Hematopoietic multipotent progenitor cell treated with erythropoietin and hydrocortisone succinate and interleukin-3 and kit ligand, for 8 days (in vitro differentiated cells): ENCODE data around the gene ZBTB40.
A peak's percentile ranks its signal among the peaks of the same experiment; 100 is the strongest.

Experiments used
- DNase-seq: peaks from one replicate; pipeline ENCODE4 v3.0.0-alpha.2; 2015

Gene ZBTB40

DNA sequence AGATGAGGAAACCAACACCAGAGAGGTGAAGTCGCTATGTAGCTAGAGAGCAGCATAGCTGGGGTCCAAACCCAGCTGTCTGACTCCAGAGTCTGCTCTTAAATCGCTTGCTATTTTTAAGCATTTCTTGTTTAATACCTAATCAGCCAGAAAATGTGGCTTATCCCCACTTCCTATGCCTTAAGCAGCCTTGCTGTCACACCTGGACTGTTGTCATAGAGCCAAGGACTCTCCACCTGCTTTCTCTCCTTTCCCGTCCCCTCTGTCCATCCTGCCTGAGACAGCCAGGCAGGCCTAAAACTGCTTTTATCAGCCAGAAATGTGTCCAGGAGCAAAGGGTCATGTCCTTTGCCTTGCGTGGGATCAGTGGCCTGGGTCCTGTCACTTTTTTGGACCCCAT, 83.3 kb downstream of the ZBTB40 start:
- no peak for DNase-seq

DNA sequence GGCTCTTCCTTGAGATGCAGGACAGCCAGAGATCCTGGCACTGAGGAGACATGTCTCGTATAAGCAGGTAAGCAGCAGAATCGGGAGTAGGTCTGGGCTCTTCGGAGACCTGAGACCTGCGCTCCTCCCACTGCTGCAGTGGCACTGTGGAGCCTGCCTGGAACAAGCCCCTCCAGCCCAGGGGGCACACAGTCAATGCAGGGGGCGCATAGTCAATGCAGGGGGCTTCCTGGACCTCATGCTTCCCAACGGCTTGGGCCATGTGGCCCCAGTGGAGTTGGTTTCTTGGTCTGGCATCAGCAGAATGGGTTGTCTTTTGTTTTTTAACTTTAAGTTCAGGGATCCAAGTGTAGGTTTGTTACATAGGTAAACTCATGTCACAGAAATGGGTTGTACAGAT, 83.7 kb downstream of the ZBTB40 start:
- no peak for DNase-seq

DNA sequence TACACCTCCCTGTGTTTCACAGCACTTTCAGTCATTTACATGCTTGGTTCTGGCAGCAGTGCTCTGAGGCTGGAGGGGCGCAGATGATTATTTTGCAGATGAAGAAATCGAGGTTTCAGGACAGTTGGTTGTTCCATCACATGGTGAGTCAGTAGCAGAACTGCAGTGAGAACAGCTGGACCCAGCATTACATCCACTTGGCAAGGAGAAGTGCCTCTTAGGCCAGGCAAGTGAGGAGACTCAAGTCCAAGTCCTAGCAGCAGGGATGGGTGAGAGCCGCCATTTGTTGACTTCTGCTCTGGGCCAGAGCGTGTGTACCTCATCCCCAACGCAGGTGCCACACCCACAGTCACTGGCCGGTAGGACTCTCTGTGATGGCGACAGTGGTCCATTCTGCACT, 84.9 kb downstream of the ZBTB40 start:
- no peak for DNase-seq

DNA sequence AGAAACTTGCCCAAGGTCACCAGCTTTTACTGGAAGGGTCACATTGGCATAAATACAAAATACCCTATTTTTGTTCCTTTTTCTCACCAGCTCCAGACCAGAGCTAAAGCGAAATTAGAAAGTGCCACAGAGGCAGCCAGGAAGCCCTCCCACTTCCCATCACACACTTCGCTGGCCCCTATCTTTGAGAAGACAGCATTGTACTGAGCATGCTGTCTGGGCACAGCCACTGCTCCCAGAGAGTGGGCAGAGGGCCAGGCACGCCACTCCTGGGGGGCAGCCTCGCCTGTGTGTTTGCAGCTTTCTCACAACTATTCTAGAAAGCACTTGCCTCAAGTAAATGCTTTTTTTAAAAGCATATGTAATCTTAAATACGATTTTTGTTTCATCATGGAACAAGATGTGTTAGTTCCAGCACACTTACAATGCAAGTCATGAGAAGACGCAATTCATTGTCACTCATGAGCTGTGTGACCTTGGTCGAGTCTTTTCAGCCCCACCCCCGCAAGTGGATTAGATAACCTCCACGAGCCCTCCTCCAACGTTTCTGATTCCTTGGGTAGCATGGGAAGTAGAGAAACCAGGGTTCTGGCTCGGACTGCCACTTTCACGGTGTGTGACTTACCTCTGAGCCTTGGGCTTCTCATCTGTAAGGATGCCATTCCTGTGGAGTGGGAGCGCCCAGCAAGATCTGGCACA, 85.9 kb downstream of the ZBTB40 start:
- peak; percentile 7 for DNase-seq

DNA sequence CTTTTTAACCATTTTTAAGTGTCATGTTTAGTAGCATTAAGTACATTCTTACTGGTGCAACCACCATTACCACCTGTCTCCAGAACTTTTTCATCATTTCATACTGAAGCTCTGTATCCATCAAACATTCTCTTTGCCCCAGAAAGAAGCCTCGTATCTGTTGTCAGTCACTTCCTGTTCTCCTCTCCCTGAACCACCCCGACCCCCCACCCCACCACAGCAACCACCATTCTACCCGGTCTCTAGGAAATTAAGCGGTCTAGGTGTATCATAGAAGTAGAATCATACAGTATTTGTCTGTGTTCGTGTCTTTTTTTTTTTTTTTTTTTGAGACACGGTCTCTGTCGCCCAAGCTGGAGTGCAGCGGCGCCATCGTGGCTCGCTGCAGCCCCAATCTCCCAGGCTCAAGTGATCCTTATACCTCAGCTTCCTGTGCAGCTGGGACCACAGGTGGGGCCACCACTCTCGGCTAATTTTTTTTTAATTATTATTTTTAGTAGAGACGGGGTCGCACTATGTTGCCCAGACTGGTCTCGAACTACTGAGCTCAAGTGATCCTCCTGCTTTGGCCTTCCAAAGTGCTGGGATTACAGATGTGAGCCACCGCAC, 88.0 kb downstream of the ZBTB40 start:
- DNase-seq, result no peak

DNA sequence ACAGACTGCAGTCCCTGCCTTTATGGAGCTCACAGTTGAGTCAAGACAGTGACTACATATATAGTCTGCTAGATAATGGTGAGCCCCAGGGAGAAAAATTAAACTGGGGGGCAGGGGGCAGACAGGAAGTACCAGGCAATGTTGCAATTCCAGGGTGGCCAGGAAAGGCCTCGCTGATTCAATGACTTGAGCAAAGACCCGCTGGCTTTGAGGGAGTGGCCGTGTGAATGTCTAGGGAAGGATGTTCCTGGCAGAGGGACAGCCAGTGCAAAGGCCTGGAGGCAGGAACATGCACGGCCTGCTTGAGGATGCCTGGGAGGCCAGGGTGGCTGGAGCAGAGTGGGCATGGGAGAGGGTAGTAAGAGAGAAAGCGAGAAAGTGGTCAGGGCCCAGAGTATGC, 88.7 kb downstream of the ZBTB40 start:
- DNase-seq, result no peak

DNA sequence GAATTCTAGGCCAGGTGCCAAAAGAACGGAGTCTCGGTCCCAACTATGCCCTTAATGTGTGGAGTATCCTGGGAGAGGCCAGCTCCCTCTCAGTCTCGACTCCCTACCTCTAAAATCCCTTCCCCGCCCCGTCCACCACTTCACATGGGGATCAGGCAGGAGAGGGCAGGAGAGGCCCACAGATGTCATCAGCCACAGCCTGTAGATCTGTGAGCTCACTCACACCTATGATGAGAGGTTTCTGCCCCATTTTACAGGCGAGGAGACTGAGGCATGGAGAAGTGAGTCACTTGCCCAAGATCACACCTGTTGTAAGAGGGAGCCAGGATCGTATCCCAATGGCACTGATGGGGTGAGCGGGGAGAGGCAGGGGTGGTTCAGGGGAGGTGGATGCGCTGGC, 91.2 kb downstream of the ZBTB40 start:
- no peak for DNase-seq

DNA sequence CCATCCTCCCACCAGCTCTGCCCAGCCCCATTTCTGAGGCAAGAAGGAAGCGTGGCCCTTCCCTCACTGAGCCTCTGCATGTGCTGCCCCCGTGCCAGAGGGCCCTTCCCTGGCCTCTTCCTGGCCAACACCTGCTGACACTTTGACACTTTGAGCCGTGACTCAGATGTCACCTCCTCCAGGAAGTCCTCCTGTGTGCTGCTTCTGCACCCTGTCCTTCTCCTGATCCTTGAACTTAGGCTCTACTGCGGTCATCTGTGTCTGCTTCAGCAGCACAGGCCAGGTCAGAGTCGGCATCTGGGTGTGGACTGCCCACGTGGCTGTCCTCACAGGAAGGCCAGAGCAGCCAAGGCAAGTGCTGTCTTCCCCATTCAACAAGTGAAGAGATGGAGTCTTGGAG, 92.0 kb downstream of the ZBTB40 start:
- no peak for DNase-seq

DNA sequence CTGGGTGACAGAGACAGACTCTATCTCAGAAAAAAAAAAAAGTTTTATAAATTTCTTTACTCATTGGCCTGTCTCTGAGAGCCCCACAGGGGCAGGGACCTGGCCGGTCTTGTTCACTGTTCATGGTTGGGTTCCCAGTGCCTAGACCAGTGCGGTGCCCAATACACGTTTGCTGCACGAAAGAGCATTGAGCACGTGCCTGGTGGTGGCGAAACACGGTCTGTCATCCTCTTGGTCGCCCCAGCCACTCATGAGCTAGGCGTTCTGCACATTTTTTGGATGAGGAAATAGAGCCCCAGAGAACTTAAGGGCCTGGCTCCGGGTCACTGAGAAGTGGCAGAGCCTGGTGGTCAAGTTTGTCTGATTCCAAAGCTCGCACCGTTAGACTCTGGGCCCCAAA, 93.0 kb downstream of the ZBTB40 start:
- DNase-seq, result no peak

DNA sequence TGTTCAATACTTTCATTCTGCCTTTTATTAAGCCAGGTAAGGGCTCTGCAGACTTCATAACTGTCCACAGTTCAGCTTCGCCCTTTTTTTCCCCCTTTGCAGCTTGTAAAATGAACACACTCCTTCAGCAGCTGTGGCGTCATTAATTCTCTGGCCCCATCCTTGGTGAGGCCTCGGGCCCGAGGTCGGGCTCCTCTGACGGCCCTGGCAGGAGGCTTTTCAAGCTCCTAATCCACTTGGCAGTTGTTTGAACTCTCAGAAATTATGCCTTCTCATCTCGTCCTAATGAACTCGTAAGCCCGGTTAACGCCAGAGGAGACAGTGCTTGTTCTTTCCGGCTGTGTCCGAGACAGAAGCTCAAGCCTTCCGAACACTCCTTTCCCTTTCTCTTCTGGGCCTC, 93.5 kb downstream of the ZBTB40 start:
- no peak for DNase-seq

DNA sequence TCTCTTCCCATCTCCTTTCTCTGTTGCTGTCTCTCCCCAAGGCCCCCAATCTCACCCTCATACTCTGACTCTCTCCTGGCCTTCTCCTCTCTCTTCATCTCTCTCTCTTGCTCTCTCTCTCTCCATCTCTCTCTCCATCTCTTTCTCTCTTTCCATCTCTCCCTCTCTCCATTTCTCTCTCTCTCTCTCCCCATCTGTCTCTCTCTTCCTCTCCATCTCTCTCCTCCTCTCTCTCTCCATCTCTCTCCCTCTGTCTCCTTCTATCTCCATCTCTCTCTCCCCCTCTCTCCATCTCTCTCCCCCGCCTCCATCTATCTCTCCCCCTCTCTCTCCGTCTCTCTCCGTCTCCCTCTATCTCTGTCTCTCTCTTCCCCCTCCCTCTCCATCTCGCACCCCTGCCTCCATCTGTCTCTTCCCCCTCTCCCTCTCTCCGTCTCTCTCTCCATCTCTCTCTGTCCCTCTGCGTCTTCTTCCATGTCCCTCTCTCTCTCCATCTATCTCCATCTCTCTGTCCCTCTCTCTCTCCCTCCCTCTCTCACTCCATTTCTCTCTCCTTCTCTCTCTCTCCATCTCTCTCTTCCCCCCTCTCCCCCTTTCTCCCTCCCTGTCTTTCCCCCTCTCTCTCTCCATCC, 95.7 kb downstream of the ZBTB40 start:
- no peak for DNase-seq

DNA sequence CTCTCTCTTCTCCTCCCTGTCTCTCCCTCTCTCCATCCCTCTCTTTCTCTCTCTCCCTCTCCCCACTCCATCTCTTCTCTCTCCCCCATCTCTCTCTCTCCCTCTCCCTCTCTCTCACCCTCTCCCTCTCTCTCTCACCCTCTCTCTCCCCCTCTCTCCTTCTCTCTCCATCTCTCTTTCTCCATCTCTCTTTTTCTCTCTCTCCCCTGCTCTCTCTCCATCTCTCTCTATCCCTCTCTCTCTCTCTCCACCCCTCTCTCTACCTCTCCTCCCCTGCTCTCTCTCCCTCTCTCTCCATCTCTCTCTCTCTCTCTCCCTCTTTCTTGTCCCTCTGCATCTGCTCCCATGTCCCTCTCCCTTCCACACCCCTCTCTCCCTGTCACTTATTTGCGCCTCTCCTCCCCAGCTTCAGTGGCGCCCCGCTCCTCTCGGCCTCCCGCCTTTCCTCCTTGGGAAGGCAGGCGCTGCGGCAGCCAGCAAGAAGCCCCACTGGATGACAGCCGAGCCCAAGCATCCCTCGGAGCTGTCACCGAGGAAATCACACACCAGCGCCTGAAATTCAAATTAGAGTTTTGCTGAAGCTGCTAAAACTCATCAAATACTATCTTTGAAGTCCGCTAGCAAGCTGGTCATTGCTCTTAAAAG, 96.3 kb downstream of the ZBTB40 start:
- no peak for DNase-seq

DNA sequence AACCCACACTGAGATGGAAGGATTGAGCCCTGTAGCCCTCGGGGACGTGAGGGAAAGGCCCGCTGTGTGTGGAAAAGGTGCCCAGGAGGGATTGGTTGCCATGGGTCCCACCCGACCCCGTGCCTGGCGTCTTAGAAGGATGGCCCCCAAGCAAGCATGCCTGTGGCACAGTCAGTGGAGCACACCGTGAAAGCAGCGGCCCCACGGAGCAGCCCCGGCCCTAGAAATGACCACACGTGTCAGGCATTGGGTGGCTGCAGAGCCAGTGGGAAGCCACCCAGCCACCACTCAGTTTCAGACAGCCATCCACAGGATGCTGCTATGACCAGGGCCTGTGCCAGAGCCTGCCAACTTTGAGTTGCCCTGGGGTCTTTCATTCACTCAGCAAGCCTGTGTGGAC, 98.4 kb downstream of the ZBTB40 start:
- DNase-seq, result no peak

DNA sequence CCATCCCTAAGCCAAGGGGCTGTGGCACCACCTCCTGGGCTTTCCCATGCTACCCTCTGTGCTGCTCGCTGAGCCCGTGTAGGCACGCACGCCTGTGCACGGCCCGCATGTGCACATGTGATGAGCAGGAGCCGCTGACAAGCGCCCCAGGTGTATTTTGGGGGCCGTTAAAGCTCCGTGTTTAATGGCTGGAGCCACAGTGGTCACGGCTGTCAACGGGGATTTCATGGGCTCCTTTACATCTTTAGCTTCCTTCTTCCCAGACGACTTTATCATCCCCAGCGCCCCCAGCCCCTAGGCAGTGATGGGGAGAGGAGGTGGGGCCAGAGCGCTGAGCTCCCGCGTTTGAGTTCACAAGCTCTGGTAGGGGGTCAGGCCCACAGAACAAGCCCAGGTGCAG, 99.9 kb downstream of the ZBTB40 start:
- no peak for DNase-seq

DNA sequence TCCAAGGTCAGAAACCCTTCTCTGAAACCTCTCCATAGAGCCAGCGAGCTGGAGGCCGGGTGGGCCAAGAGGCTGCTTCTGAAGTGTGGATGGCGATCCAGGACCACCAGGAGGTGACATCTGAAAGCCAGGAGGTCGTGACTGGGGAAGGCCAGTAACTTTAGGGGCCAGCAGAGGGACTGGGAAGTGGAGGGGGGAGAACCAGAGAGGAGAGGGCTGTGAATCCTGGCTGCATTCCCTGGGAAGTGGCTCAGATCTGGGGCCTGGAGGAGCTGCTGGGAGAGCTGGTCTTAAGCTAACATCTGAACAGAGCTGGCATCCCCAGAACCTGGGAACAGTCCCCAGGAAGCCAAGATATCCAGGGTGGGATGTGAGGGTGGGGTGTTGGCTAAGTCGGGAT, 100.4 kb downstream of the ZBTB40 start:
- DNase-seq, result no peak

DNA sequence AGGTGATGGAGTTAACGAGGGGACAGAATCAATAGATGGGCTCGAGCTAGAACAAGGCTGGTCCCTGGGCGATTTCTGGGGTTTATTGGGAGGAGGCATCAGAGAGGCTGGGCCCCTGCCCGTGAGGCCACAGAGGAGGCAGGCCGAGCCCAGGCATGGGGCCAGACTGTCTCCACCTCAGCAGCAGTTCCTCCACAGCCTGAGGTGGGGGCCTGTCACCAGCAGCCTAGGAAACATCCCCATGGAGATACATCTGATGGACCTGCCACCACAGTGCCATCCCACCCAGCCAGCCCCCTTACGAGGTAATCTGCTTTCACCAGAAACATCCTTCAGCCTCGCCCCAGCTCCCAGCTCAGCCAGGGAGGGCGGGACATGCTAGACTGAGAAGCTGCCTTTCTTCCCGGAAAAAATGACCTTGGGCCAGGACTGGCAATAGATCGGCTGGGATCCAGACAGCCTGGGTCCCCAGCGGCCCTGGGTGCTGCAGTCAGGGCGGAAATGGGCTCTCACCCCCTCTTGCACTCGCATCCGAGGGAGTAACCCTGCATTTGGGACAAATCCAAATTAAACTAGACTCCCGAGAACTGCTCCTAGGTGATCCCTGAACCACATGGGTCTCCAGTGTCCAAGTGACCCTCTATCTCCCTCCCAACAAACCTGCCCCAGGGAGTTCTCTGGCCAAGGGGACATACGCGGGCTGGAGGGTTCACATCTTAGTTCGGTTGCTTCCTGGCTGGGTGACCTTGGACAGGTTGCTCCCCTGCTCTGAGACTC, 101.6 kb downstream of the ZBTB40 start:
- DNase-seq, result no peak

DNA sequence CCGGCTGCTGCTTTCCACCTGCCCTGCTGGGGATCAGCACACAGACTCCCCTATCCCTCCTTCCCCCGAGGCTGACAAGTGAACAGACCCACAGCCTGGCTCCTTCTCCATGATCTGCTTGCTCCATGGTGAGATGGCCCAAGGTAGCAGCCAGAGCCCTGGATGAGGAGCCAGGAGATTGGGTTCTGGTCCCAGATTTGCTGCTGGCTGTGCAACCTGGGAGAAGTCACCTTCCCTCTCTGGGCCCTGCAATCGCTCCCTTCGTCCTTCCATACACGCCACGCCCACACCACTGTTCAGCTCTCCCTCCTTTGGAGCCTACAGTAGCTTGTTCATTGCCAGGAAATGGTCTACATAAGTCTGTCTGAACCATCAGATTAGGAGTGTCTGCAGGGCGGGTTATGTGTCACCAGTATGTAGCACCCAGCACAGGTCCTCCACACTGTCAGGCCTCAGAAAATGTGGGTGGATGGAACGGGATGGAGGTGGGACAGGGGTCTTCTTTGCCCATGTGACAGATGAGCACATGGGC, 102.4 kb downstream of the ZBTB40 start:
- no peak for DNase-seq

DNA sequence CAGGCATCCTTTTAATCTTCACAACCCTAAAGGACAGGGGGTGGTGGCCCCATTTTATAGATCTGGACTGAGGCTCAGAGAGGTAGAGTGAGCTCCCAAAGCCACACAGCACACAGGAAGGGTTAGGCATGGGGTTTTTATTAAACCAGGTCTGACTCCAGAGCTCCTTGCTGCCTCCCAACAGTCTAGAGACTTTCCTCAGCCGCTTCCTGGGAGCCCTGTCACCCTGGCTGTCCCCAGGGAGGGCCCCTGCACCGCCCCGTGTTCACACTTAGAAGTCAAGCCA, 103.7 kb downstream of the ZBTB40 start:
- DNase-seq, result no peak

DNA sequence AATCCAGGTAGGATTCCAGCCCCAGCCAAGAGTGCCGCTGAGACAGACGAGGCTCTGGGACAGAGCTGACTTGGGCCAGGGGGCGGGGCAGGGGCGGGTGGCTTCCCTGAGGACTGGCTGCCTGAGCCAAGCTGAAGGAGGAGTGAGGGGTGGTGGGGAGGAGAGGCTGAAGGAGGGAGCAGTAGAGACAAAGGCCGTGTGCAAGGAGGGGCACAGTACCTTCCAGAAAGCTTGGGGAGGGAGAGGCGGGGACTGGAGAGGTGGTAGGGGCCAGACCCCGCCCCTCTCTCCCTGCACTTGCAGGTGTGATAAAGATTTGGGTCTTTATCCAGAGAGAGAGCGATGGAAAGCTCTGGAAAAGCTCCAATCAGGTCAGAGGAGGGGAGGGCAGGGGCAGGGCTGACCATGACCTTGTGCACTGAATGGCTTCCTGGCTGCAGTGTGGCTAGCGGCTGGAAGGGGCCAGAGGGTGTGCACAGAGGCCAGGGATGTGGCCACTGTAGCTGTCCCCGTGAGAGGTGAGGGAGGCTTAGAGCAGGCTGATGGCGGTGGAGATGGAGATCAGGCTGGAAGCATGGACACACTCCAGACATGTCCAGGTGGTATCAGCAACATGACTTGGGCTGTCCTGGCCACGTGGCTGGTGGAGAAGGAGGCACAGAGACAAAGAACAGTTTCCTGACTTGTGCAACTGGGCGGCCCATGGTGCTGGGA, 104.9 kb downstream of the ZBTB40 start:
- DNase-seq, result no peak

DNA sequence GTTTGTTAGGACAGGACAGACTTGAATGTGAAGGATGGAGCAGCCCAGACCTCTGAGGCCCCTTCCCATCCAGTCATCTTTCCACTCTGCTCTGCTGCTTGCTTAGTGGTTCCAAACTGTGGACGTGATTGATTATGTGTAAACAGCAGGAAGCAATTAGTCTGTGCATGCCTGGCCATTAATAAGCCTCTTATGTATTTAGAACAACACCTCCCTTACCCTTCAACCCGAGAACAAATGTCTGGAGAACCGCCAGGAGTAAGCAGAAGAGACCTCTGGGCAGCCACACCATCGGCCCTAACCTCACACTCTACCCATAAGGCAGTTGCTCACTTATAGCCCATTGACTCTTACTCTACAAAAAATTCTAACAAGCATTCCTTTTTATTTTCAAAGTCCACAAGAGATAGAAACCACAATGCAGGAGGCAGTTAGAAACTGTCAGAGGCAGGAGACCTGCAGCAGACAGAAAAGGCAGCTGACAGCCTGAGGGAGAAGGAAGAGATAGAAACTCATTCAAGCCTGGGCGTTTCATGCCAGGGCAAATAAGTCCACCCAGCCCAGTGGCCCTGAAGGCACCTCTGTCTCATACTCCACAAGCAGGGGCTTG, 105.8 kb downstream of the ZBTB40 start:
- DNase-seq, result no peak

DNA sequence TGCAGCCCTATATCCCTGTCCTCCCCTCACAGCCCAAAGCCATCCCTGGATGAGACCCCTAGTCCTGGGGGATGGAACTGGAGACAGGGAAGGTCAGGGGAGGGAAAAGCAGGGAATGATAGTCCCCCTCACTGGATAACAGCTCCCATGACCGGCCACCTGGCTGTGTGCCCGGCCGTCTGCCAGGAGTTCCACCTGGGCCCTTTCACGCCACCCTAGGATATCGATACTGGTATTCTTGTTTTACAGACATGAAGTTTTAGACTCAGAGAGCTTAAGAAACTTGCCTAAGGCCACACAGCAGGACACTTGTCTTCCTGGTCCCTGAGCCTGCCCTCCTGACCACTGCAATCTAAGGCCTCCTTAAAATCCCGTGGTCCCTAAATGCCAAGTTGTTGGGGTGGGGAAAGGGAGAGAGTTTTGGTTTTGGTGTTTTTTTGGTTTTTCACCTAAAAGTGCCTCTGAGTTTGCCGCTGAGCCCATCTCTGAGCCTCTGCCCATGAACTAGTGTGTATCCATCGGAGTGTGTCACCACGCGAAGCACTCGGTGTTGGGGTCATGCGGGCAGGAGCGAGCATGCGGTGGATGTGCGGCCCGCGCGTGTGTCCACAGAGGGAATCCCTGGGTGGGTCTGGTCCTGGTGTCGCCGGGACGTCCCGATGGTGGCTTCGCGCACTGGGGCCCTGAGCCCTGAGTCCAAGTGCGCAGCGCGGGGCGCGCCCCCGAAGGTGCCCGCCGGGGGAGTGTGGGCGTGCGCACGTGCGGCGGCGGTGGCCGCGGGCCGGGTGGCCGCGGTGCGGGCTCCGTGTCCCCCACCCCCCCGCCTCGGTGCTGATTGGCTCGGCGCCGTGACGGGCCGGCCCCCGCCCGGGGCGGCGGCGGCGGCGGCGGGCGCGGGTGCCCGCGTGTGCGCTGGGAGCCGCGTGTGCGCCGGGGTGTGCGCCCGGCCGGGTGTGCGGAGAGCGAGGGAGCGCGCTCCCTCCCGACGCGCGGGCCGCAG, 111.2 kb downstream of the ZBTB40 start, which contains the start of gene EPHA8:
EPHA8 (plus strand) TSS at position 906 of the 1,000 bp plus-strand sequence. CDS start 147 bp downstream, outside the sequence.
- no peak for DNase-seq
